Epidermal melanocyte (primary cell): ENCODE data around the gene MLLT1.

ENCODE experiments used
- DNase-seq: peaks from one replicate; pipeline ENCODE4 v3.0.0; 2011; ENCODE audit warnings: low spot score; ENCODE audit not compliant: insufficient read length

MLLT1 gene

DNA sequence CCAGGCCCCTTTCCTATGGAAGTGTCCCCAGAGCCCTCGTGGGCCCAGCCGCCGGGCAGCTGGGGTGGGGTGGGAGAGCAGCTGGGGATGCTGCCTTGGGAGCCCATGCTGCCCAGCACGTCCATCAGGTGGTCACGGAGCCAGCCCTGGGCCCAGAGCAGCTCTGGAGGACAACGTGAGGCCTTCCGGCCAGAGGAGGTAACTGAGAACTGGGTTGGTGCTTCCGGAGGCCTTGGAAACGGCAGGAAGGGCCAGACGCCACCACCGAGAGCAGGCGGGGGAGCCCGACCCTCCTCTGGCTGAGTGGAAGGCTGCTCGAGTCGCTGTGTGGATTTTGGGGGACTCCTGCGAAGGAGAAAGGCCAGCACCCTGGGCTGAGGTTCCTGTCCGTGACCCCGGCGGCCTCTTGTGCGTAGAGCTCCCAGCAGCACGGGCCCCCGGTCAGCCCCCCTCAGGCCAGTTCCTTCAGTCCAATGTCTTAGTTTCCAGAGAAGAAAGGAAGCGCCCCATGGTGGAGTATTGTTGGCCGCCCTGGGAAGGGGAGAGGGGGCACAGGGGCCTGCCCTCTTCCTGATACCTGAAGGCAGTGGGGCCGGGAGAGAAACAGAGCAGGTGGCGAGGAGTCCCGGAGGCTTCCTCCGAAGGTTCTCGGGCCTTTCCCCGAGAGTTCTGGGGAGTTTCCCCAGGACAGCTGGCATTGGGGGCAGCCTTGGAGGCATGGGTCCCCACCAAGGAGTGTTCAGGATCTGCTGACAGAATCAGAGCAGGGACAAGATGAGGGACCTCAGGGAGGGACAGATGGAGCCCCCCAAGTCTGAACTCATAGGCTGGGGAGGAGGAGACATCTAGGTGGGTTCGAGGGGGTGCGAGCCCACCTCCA, 68.8 kb downstream of the MLLT1 start:
- peak; percentile 12 for DNase-seq

DNA sequence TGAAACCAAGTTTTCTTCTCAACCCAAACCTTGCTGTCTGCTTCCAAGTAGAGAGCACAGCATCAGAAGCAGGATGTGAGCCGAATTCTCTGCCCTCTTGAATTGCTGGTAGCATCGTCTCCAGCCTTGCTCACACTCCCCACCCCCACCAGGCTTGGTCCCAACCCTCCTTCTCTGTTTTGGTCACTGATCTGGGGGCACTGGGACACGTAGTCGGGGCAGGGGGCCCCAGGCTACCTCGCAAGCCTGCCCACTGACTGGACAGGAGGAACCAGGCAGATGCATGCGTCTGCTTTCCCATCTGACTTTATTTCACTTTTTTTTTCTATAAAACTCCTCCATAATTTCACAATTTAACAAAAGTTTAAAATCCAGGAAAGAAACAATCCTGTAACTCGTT, 69.7 kb downstream of the MLLT1 start:
- DNase-seq = peak; percentile 5

DNA sequence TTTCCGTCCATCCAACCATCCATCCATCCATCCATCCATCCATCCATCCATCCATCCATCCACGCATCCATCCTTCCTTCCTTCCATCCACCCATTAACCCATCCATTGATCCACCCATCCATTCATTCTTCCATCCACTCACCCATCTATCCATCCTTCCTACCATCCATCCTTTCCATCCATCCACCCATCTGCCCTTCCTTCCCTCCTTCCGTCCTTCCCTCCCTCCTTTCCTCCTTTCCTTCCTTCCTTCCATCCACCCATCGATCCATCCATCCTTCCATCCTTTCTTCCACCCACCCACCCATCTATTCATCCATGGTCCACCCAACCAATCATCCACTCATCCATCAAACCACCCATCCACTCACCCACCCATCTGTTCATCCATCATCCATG, 70.1 kb downstream of the MLLT1 start:
- no peak for DNase-seq

DNA sequence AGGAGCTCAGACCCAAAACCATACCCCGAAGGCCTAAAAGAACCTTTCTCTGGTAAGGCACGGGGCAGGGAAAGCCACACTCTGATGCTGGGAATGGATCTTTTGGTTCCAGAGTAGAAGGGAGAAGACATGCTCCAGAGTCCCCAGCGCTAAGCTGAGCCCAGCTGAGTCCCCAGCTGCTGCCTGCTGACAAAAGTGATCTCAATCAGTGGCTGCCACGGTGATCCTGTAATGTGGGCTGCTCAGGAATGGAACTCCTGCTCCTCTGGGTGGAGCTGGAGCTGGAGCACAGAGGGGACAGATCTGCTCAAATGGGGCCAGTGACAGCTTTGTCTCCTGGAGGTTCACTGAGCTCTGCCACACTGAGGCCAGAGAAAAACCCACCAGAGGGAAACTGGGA, 70.5 kb downstream of the MLLT1 start:
- peak; percentile 10 for DNase-seq

DNA sequence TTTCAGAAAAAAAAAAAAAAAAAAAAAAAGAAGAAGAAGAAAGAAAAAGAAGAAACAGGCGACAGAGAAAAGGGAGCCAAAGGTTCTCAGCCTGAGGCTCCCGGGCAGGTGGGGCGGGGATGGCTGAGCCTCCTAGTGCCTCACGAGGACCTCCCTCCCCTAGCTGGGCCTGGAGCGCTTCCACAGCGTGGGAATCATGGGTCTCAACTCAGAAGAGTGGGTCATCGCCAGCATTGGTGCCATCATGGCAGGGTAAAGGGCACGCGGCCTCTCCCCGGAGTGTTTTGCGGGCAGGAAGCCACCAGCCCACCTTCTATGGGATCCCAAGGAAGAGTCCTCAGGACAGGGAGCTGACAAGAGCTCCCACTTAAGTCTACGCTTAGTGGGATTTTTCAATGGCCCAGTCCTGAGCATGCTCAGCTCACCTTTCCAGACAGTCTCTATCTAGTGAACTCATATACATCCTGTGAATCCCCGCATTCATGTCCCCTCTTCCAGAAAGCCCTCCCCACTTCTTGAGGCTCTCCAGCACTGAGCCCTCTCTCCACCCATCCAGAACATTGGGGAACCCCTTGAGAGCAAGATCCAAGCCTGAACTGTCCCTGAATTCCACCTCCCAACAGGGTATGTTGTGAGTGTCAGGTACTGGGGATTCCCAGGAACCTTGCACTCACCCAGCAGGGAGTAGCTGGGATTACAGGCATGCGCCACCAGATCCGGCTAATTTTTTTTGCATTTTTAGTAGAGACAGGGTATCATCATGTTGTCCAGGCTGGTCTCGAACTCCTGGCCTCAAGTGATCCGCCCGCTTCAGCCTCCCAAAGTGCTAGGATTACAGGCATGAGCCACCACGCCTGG, 74.7 kb downstream of the MLLT1 start:
- DNase-seq = no peak

DNA sequence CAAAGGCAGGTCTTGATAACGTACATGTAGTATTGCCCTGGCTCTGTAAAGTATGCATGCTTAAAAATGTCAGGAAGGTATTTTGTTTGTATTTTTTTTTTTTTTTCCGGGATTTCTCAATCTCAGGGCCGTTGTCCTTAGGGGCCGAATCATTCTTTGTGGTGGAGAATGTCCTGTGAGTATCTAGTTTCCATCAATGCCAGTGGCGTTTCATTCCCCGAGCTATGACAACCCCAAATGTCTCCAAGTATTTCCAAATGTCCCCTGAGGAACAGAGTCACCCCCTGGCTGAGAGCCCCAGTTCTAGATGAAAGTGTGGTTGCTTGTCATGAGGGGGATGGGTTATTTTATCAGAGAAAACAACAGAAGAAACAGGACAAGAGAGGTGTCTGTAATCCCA, 75.6 kb downstream of the MLLT1 start:
- no peak for DNase-seq

DNA sequence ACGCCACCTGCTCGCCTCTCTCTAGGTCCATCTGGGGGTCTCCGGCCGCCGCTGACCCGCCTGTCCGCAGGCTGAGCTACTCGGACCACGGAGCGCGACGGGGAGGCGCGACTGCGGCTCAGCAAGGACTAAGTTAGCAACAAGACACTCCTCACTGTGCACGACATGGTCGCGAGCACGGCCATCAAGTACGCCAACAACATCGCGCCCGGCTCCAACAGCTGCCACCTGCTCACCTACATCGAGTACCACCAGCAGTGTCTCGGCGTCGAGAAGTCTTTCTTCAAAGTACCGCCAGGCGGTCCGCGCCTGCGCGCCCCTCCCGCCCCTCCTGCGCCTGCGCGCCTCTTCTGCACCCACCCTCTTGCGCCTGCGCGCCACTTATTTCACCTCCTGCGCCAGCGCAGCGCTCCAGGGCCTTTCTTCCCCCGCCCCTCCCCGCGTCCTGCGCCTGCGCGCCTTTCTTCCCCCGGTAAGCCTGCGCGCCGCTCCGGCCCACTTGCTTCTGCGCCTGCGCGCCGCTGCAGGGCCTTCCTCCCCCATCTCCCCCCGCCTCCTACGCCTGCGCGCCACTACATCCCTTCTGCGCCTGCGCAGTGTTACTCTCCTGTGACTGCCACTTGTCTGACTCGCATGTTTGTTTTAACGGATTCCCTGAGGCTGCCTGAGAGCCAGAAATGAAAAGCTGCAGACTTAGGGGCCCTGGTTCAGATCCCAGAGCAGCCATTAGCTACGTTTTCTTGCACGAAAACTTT, 80.4 kb downstream of the MLLT1 start:
- DNase-seq = peak; percentile 99

DNA sequence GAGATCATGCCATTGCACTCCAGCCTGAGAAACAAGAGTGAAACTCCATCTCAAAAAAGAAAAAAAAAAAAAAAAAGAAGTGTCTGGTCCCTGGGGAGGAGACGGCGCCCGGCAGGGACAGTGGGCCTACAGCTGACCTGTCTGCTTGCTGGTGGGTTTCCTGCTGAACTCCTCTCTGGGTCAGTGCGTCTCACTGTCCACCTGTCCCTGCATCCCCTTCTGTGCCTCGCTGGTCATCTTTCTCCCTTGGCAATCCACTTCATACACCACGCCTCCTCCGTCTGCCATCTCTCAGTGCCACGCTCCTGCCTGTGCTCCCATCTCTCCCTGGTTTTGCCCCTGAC, 80.9 kb downstream of the MLLT1 start:
- DNase-seq = no peak

DNA sequence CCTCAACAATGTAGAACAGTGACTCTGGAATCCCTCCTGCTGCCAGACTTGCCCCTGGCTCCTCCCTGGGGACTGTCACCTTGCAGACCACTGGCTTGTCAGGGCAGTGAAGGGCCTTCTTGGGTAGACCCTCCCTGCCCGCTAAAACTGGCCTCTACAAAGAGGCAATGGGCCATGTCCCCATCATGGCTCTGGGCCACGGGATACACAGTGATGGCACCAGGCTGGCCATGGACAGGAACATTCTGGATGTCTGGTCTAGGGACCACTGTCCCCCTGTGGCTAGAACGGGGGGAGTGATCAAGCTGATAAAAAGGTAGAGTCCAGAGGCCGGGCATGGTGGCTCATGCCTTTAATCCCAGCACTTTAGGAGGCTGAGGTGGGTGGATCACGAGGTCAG, 83.4 kb downstream of the MLLT1 start:
- DNase-seq = no peak

DNA sequence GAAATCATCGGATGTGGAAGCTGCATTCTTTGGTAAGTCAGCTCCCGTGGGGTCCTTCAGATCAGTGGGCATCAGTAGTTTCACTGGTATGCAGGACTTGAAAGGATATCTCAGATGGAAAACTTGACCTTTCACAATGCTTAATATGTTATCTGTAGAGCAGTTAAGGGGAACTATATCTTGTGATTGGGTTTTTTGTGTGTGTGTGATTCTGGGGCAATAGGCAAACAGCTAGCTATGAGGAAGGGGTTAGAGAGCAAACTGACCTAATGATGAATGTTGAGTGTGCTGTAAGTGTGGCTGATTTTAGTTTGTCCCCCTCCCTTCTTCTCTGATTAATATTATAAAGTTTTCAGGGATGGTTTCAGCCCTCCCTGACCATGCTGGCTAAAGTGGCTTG, 91.0 kb downstream of the MLLT1 start:
- no peak for DNase-seq

DNA sequence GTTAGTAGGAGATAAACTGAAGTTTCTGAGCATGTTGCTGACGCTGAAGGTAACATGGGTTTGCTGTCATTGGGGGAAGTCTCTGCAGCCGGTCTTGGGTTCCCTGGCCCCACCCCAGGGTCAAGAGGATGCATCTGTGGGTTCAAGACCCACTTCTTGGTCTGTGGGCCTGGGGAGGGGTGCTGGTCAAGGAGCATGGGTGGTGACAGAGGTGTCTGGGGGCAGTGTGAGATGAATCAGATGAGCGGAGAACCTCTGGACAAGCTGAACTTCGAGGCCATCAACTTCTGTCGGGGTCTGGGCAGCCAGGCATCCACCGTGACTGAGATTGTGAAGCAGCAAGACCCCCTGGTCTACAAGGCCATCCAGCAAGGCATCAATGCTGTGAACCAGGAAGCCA, 92.4 kb downstream of the MLLT1 start:
- DNase-seq = no peak

DNA sequence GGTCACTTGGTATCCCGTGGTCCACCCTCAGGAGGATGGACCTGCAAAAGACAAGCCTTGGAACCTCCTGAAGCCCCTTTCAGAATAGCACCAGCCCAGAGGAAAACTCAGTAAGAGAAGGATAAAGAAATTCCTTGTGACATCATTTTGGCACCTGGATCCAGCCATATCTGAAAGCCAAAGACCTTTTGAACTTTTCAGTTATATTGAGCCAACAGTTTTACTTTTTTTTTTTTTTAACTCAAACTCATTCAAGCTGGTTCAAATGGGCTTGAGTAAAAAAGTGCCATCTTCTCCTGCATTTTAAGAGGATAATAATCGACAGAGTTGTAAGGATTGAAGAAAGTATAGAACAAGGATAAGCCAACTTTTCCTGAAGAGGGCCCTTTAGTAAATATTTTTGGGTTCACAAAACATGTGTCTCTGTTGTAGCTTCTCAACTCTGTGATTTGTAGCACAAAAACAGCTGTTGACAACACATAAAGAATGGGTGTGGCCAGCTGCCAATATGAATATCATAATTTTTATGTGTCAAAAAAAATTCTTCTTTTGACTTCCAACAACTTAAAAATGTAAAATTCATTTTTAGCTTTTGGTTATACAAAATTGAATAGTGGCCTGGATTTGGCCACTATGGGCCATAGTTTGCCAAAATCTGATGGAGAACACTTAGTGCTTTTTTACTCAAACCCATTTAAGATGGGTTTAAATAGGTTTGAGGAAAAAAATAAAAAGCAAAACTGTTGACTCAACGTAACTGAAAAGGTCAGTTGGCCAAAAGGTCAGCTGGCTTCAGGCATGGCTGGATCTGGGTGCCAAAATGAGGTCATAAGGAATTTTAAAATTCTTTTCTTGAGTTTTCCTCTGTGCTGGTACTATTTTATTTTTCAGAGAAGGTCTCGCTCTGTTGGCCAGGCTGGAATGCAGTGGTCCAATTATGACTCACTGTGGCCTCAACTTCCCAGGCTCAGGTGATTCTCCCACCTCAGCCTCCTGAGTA, 93.6 kb downstream of the MLLT1 start:
- no peak for DNase-seq

DNA sequence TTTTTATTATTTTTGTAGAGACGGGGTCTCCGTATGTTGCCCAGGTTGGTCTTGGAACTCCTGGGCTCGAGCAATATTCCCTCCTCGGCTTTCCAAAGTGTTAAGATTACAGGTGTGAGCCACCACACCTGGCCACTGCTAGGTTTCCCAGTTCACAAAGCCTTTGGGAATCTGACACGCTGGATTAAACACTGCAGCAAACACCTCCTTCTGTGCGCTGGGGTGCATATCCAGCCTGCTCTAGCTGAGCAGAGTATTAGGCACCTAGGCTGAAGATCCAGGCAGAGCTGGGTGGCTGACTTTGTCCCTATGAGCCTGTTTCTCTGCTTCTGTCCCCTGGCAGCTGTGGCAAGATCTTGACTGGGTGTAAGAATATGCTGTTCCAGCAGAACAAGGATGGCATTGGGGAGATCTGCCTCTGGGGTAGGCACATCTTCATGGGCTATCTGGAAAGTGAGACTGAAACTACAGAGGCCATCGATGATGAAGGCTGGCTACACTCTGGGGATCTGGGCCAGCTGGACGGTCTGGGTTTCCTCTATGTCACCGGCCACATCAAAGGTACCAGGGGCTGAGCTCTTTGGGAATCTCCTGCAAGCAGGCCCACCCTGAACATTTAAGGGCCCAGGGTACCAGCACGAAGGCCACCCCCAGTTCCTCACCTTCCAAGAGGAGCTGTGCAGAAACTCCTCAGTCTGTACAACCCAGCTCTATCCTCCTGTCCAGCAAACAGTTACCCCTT, 94.5 kb downstream of the MLLT1 start:
- no peak for DNase-seq

DNA sequence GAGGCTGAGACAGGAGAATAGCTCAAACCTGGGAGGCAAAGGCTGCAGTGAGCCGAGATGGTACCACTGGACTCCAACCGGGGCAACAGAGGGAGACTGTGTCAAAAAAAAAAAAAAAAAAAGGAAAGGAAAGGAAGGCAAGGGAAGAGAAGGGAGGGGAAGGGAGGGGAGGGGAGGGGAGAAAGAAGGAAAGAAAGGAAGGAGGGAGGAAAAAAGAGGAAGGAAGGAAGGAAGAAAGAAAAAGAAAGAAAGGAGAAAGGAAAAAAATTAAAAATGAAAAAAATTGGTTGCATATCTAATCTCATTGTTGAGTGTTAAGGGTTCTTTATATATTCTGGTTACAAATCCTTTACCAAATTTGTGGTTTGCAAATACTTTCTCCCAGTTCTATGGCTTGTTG, 98.7 kb downstream of the MLLT1 start:
- no peak for DNase-seq

DNA sequence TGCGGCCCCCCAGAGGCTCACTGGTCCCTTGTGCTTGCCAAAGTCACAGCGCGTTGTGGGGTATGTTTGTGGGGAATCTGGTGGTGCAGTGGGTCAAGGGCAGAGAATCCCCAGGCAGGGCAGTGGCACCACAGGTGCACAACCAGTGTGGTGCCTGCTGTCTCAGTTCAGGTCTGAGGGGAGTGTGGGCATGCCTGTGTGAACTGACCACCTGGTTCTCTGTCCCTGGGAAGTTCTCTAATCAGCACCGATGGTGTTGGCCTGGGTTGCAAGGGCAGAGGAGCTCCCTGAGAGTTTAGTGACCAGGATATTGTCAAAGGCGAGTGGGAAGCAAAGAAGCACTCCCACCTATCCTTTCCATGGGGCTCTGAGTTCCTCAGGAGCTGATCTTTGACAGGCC, 106.6 kb downstream of the MLLT1 start:
- DNase-seq = no peak

DNA sequence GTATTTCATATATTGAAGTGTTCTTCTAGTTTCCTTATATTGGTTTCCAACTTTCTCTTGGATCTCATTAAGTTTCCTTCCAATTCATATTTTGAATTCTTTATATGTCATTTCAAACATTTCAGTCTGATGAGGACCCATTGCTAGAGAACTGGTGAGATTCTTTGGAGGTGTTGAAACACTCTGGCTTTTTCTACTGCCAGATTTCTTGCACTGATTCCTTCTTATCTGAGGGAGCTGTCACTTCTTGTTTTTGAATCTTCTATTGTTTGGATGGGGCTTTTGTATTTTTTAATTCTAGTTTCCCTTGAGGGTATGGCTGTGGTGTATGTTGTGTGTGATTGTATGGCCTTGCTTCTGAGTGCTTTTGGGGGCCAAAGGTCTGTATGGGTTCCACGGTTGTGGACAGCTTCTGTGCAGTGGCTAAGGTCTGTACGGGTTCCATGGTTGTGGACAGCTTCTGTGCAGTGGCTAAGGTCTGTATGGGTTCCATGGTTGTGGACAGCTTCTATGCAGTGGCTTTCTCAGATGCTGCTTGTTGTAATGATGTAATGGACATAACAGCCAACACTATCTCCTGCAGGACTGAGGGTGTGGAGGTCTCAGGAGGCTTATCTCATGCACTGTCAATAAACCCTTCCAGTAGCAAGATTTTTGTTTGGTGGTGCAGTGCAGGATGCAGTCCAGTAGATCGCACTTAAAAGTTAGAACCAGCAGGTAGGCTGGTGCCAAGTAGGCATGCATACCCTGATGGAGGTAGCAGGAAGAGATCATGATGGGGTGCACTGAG, 107.5 kb downstream of the MLLT1 start:
- no peak for DNase-seq

DNA sequence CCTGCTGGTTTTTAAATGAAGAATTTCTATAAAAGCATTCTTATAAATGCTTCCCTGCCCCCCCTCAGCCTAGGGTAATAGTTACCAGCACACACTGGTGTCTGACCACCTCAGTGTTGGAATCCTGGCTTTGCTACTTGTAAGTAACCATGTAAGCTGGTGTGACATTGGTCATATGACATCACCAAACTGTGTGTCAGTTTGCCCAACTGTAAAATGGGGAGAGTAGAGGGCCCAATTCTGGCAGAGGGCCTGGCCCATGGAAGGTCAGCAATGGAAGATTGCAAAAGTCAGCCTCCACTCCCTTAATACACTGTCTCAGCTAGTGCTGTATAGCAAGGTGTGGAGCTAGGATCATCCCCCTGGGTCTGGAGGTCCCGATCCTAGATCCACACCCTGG, 112.7 kb downstream of the MLLT1 start:
- DNase-seq = no peak

DNA sequence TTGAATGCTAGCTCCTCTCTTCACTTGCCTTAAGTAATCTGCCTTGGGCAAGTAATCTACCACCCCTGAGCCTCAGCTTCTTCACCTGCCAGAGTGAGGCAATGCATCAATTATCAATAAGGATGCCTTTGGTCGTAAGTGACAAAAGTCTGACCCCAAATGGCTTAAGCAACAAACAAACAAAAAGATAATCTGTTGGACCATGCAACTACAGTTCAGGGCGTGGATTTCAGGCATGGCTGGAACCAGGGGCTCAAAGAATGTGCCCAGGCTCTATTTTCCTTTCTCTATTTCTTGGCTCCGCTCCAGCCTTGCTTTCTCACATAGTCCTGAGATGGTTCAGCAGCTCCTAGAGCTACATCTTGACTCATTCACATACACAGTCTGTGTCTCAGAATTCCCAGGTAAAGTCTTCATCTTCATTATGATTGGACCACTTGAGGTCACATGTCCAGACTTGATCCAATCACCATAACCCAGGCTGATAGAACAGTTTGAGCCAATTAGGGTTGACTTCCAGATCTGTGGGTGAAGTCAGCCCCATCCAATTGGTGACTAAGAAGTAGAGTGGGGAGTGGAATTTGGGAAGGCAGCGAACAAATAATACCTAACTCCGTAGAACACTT, 114.8 kb downstream of the MLLT1 start:
- no peak for DNase-seq
